ENCODE data around the gene FAM131C. TPM values are rescaled to one million over a fixed set of nuclear protein-coding genes. Genes with fewer than 3 reads are reported as not detected.
"Not testable (repeated sequence)": the region's sequence is repeated elsewhere in the genome, so short reads cannot be mapped to it uniquely, and the experiment has no call there.

The FAM131C gene
- total RNA-seq, 1 donor from 2014 or later = not detected

DNA sequence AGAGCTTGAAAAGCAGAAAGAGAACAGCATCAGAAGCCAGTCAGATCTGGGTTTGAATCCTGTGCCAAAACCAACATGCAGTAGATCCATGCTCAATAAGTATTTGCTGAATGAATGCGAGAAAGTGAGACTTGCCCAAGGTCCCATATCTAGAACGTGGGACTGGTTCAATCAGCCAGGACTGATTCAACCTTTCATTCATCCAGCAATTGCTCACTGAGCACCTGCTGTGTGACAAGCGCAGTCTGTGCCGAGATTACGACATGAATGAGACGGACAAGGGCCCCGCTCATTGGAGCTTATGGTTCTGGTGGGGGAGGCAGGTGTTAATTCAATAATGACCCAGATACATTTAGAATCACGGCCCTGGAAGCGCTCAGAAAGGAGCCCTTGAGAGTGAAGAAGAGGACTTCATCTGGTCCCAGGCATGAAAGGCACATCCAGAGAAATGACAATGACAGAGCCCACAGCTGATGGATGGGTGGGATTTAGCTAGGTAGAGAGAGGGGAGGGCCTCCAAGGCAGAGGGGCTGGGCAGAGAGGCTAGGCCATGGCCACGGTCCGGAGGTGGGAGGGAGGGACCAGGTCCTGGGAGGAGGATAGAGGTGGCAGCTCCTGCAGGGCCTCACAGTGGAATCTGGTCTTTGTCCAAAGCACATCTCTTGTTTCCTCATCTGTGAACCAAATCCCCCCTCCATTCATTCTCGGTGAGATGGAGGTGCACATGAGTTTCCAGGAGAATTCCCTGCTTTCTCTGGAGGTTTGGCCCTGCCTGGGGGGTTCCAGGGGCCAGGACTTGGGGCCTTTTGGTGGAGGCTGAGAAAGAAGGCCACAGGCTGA is 4.2 kb upstream of the FAM131C start:
- no peak for DNase-seq (ENCODE audit: low read depth in 2 of 2)

DNA sequence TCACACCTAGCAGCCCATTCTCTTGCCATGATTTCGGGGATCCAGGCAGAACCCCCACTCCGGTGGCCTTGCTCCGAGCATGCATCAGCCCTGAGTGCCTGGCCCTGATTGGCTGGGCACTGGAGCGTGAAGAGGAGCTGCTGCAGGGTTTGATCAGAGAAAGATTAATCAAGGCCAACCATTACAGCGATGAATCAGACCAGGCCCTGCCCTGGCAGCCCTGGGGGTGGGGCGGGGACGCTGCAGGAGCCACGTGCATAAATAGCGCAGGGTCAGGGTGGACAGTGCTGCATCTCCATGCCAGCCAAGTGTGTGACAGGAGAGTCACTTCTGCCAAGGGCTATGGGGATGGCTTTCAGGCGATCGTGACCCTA is 3.4 kb upstream of the FAM131C start:
- DNase-seq (ENCODE audit: low read depth in 2 of 2) = peak in 1 of 2 donors; percentile 22

DNA sequence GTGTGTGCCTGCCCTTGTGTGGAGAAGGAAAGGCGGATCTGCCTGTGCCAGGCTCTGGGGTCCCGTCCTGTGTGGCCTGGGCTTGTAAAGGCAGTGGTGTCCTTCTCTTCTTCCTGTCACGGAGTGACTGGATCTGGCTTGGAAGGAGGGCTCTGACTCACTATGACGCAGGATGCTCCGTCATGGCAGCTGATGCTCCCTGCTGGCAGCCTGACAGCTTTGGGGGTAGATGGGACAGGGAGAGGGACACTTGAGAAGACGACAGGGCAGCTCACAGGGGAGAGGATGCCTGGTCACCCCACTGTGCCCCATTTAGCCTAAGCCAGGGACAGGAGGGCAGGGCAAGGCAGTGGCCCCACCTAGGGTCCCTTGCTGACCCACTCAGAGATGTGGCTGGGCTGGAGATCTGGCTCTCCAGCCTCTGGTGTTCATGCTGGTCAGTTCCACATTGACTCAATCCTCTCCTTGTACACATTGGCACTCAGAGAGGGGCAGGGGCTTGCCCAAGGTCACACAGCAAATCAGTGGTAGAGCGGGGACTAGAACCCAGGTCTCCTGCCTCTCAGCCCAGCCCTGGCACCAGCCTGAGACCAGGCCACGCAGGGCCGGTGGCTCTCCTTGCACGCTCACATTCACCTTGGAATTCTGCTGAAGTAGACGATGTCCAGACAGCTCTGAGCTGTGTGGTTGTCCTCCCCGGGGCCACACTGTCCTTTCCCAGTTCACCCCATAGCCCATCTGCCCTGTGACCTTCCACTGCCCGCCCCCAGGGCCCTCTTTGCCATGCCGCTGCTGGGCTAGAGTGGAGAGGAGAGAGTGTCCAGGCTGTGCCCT is 2.8 kb upstream of the FAM131C start:
- DNase-seq (ENCODE audit: low read depth in 2 of 2) = peak; percentile 60 to 86

DNA sequence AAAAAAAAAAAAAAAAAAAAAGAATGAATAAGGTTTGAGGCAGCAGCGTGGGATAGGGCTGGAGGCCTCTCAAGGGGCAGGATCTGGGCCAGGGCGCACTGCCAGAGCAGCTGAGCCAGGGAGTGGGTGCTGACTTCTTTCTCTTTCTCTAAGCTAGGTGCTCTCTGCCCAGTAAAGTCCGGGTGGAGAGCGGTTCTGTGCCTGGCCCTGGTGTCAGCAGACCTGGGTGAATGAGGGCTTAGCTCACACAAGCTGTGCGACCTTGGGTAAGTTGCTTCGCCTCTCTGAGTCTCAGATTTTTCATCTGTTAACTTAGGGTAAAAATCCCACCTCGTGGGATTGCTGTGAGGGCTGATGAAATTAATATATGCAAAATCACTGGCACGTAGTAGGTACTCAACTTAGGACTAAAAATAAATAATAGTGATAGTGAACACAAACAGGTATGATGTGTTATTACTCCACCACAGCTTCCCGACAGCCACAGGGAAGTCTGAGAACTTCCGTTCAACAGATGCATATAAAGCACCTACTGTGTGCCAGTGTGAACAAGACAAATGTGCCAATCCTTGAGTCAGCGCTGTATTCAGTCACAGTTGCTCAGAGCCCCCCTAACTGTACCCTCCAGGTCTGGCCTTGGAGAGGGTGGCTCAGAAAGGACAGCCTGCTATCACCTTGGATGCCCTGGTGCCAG is 2.0 kb upstream of the FAM131C start:
- no peak for DNase-seq (ENCODE audit: low read depth in 2 of 2)

DNA sequence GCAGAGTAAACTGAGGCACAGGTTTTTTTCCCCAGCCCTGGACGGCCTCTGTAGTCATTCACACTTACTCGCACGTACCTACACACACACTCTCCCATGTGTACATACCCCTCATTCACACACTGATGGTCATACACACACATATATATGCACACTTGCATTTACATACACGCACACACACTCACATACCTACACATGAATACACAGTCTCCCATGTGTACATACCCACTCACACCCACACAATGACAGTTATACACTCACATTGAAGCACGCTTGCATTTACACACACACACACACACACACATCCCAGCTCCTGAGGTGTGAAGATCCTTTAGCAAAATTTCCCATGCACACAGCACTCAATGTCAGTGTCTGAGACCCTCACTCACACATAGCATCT is 766 bp upstream of the FAM131C start:
- no peak for DNase-seq (ENCODE audit: low read depth in 2 of 2)

DNA sequence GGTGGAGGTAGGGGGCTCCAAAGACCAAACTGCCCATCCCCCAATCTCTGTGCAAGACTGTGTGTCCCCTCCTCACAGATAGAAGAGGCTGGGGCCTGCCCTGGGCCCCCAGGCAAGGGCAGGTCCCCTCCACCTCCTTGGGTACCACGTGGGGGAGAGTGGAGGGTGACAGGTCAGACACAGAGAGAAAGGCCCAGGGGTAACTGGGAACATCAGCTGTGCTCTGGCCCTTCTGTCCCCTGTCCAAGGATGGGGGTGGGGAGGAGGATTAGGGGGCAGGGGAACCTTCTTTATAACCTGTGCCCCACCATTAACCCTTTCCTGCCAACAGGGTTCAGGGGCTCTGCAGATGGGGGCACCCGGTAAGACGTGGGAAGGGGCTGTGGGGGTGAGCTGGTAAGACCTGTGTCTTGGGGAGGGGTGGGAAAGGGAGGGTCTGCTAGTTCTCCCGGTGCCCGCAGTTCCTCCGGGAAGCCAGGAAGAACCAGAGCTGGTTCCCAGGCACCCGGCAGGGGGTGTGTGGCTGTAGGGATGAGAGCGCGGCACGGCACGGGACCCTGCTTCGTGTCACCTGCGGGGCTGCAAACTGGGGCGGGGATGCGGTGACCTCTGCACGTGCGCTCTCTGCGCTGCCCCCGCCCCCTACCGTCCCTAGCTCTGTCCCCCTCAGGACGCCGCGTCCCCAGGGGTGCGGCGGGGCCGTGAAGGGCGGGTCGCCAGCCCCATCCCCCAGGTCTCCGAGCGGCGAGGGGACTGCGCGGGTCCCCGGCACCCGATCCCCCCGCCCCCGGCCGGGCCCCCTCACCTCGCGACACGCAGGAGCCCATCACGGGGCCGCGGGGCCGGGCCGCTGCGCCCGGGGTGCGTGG is 601 bp downstream of the FAM131C start:
- no peak for DNase-seq (ENCODE audit: low read depth in 2 of 2)

DNA sequence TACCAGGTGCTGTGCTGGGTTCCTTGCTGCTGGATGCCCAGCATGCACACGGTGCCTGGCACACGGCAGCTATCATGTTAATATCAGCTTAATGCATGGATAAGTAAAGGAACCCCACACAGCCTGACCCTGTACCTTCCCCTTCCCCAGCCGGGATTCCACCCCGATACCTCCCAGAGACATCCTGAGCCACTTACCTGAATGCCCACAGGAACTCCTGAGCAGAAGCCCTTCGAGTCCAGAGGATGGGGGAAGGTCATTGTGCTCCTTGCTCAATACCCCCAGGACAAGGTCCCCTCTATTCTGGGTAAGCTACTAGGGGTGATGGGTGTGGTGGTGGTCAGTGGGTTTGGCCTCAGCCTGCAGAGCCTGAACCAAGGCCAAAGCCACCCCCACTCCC is 1.4 kb downstream of the FAM131C start:
- DNase-seq (ENCODE audit: low read depth in 2 of 2) = no peak

DNA sequence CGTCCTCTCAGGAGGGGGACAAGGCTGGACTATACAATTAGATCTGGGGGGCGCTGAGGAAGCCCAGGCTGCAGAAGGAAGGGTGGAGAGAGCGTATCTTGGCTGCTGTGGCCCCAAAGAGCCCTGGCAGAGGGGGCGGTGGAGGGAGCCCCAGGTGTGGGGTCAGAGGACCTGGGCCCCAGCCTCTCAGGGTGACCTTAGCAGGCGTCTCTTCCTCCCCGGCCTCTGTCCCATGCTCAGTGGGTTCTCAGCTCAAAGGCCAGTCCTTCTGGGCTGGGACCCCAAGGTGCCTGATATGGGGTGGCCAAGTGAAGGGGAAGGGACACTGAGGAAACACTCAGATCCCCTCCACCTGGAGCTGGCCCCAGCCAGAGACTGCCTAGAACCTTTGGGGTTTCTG is 1.8 kb downstream of the FAM131C start:
- DNase-seq (ENCODE audit: low read depth in 2 of 2) = no peak

DNA sequence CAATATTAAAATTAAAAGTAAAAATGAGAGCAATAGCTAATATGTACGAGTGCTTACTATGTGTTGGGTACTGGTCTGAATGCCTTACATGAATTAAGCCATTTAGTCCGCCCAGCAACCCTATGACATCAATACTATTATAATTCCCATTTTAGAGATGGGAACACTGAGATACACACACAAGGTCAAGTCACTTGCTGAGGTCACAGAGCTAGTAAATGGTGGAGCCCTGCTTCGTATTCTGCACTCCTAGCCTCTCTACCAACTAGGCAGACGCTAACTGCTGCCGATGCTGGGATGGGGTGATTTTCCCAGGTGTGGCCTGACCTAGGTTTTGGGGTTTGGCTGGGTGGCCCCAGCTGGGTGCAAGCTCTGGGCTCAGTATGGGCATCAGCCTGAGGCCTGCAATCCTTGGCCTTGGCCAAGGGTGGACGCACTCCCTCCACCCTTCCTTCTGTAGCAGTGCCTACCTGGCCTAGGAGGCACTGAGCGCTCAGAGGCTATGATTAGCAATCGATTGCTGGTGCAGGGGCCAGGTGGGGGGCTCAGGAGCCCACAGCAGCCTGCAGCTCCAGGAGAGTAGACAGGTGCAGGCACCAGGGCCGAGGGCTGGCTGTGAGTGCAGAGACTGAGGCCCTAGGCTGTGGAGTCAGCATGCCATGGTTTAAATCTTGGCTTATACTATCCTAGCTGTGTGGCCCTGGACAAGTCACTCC is 2.7 kb downstream of the FAM131C start:
- no peak for DNase-seq (ENCODE audit: low read depth in 2 of 2)

DNA sequence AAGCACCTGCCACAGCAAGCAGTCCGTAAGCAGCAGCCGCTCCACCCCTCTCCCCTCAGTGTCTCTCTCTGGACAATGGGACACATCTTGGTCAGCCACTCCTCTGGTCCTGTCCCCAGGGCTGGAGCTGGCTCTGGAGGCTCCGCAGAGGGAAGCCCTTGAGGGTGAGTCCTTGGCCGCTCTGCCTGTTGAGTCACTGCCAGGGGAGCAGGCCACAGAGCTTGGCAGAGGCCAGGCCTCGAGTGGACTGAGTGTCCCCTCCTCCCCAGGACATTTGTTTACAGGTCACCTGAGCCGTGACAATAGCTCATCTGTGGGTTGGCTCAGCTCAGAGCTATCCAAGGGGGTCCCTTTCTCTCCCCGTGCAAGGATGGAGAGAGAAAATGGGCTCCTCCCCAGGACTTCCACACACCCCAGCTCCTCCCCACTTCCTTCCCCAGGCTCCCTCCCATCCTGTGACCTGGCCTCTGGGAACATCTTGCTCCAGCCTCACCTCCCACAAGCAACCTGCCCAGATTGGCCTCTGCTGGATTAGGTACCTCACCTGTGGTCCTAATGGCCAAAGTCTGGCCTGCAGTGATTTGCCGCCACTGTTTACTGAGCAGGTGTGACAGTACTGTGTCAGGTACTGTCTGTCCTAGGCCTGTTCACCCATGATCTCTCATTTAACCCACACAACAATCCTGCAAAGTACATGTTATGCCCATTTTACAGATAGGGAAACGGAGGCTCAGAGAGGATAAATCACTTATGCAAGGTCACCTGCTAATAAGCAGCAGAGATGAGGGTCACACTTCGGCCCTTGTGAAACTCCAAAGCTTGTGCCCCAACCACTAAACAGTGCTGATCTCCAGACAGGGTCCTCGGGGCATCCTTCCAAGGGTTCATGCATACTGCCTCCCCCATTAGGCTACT is 4.8 kb downstream of the FAM131C start:
- peak in 1 of 2 donors; percentile 30 for DNase-seq (ENCODE audit: low read depth in 2 of 2)

DNA sequence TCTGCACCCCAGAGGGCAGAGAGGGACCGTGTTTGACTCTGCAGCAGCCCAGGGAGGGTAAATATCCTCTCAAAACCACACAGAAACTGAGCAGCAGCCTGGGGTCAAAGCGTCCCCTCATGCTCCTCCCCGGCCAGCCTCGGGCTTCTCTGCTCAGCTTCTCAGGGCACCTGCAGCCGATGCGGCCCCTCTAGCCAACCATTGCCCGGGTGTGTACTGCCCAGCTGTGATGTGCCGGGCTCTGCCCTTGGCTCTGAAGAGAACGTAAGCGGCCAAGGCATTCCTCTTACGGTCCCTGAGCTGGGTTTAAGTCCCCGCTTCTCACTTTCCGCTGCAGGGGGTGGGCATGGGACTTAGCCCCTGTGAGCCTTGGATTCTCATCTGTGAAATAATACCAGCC is 5.5 kb downstream of the FAM131C start:
- DNase-seq (ENCODE audit: low read depth in 2 of 2) = no peak

DNA sequence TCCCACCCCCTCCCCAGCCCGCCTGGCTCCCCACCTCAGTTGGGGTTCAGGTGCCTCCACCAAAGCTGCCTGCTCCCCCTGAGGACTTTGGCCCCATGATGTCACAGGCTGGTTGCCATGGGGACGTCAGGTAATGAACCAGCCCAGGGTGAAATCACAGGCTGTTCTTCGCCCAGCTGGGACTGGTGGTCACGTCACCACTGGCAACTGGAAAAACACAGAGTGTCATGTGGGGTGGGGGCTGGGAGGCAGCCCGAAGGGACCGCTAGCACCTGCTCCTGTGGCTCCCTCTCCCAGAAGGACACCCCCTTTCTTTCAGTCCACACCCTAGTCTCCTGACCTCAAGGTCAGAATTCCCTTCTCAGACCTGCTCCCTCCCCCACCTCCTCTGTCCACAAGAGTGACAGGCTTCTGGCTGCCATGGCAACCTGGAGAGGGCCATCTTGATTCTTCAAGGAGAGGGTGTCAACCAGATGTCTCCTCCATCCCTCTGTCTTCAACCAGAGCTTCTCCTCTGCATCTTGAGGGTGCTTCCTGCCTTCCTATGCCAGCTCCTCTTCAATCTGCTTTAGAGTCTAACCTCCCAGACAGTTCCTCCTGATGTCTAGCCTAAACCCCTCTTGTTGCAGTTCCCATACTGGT is 6.2 kb downstream of the FAM131C start:
- DNase-seq (ENCODE audit: low read depth in 2 of 2) = peak in 1 of 2 donors; percentile 40

DNA sequence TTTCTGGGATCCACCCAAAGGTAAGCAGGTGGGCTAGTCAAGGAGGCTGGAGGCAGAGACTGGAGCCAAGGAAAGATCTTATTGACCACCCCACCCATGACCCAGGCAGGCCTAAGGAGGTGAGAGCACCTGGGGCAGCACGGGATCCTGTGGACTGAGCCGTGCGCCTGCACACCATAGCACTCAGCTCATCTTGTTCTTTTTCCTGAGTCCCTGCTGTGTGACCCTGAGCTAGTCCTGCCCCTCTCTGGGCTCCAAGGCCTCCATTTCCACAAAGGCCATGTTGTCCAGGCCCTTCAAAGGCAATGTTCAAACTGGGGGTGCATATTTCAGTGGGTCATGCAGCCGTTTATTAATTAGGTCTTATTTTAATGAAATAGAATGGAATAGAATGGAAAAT is 7.2 kb downstream of the FAM131C start:
- no peak for DNase-seq (ENCODE audit: low read depth in 2 of 2)

DNA sequence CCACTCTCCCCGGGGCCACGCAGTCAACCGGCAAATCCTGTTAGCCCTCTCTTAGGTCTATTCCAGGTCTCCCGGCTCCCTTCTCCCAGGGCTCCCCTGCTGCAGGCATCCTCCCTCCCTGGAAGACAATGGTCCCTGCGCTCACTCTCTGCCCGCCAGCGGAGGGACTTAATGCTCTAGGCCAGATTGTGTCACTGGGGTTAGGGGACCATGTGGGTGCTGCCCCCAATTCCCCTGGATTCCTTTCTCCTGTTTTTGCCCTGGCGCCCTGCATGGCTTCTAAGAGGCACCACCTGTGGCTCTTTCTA is 8.2 kb downstream of the FAM131C start:
- no peak for DNase-seq (ENCODE audit: low read depth in 2 of 2)

DNA sequence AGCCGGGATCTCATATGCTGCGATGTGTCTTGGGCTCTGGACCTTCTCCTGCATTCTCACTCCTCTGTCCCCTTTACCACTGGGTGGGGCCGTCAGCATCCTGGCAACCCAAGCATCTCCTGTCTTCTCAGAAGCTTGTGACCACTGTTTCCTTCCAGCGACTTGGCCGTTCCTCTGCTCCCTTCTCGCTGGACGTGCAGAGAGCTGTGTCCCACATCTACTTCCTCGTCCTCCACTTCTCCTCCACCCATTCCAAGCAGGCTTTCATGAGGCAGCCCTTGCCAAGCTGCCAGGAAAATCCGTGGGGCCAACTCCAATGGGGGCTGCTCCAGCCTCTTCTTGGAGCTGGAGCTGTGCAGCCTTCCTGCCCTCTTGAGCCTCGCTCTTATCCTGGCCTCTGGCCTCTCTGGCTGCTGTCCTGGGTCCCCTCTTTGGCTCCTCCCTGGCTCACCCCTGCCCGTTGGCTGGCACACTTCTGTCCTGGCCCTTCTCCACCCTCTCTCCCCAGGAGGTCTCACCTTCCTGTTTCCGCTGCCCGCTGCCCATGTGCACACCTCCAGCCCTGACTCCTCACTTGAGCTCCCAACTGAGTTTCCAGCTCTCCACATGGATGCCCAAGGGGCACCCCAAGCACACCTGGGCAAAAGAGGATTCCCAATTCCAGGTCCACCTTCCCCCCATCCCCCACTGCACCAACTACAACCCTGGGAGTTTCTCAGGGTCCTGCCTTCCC is 8.7 kb downstream of the FAM131C start:
- no peak for DNase-seq (ENCODE audit: low read depth in 2 of 2)

DNA sequence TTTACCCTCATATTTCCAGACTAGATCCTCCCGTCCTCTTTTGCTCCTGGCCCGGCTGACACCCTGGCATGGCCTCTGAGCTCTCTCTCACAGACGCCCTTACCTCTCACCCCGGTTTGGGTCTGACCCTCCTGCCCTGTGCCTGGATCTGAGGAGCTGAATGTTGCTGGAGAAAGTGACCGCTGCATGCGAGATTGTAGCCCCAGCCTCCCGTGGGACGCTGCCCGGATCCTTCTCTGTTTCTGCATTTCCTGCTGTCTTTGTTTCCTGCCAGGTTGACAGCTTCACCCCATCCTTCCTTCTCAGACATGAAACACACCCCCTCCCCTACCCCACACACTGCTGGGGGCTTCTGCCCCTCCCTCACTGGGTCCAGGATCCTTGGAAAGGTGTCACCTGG is 9.5 kb downstream of the FAM131C start:
- no peak for DNase-seq (ENCODE audit: low read depth in 2 of 2)

DNA sequence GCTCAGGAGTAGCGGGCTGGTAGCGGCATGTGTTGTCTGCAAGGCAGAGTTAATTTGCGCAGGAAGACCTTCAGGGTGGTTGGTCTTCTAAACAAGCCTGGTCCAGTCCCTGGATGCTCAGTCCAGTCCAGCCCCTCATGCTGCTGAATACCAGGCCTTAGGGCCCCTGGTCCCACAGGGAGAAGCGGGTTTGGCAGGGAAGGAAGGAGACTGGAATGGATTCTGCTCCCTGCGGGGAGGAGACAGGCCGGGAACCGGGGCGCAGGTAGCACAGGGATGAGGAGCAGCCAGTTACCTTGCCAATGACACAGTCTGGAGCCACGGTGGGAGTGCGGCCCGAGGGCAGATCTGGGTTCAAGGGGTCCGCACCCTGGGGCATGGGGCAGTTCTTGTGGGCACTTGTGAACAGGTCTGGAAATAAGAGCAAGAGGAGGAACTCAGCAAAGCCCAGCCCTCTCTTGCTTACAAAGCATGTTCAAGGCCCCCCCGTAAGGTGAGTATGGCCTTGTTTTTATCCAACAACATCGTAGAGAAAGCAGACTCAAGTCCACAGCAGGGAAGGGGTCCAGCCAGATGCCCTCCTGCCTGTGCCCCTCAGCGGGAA is 10.1 kb downstream of the FAM131C start:
- no peak for DNase-seq (ENCODE audit: low read depth in 2 of 2)

DNA sequence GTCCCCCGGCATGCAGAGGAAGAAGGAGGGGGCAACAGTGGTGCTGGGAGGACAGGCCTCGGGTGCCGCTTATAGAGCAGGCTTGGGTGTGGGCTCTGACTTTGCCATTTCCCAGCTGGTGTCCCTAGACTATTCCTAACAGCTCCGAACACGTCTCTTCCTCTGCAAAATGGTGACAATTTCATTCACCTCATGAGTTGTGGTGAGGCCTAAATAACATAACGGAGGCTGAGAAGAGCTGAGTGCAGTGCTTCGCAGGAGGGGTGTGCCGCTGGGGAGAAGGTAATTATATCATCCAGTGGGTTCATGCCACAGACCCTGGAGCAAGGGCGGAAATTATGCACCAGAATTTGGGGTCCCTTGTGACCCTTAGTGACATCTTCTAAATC is 10.8 kb downstream of the FAM131C start:
- DNase-seq (ENCODE audit: low read depth in 2 of 2) = not testable (repeated sequence)

Data from lung microvascular endothelial cell (primary cell).